Measurements from ENCODE around the gene RNF13. TPM values are rescaled to one million over a fixed set of nuclear protein-coding genes. Genes with fewer than 3 reads are reported as not detected.

Gene RNF13
- total RNA-seq, 2 experiments from 2014 or later: 22.9 to 25.5 TPM

- Mint-ChIP-seq H3K36me3 (ENCODE audit: low read depth) (no peaks in the 10 kb centered on the region), H3K9me3 (no peaks in the 10 kb centered on the region), H3K27me3 (ENCODE audit: low read depth) (peaks cover 3% of the 10 kb centered on the region), H3K4me3 (no peak overlapping the region), H3K27ac (no peak overlapping the region), H3K4me1 (ENCODE audit: low read depth) (peaks cover 3% of the 10 kb centered on the region)
- DNase-seq: no peak
- intact Hi-C loops (cut with micrococcal nuclease): no loop called here
- CTCF ChIA-PET: interaction anchor here (0.7 to 1.6 kb wide), 4 partner anchors 12 to 262 kb away, joined by 3 to 9 read pairs (median 3); no protein-coding TSS in a partner anchor
Measured at GRCh38 chr3:149777414-149778214, 35.4 kb upstream of the RNF13 start.

GRCh38 chr3:149781211-149781610, 31.8 kb upstream of the RNF13 start:
- CTCF ChIA-PET: interaction anchor here (1.8 kb wide), 1 partner anchor 9 kb away, joined by 15 read pairs; no protein-coding TSS in a partner anchor
- no peak for DNase-seq
- Mint-ChIP-seq H3K36me3 (ENCODE audit: low read depth) (no peaks in the 10 kb centered on the region), H3K4me1 (ENCODE audit: low read depth) (peaks cover 3% of the 10 kb centered on the region), H3K4me3 (no peak overlapping the region), H3K9me3 (no peaks in the 10 kb centered on the region), H3K27ac (no peak overlapping the region), H3K27me3 (ENCODE audit: low read depth) (peaks cover 3% of the 10 kb centered on the region)
- intact Hi-C loops (cut with micrococcal nuclease): no loop called here

GRCh38 chr3:149781741-149782140, 31.3 kb upstream of the RNF13 start:
- H3K4me1 Mint-ChIP-seq (ENCODE audit: low read depth): peaks cover 3% of the 10 kb centered on the region
- no peak overlapping the region for H3K27ac Mint-ChIP-seq
- no peak for DNase-seq
- peaks cover 6% of the 10 kb centered on the region for H3K27me3 Mint-ChIP-seq (ENCODE audit: low read depth)
- H3K36me3 Mint-ChIP-seq (ENCODE audit: low read depth): no peaks in the 10 kb centered on the region
- H3K4me3 Mint-ChIP-seq: no peak overlapping the region
- CTCF ChIA-PET: interaction anchor here (1.0 to 1.8 kb wide), 2 partner anchors 10 kb away, joined by 3 to 15 read pairs; no protein-coding TSS in a partner anchor
- H3K9me3 Mint-ChIP-seq: no peaks in the 10 kb centered on the region
- intact Hi-C loops (cut with micrococcal nuclease): no loop called here

- Mint-ChIP-seq H3K27me3 (ENCODE audit: low read depth) (peaks cover 7% of the 10 kb centered on the region), H3K4me1 (ENCODE audit: low read depth) (peaks cover 3% of the 10 kb centered on the region), H3K9me3 (no peaks in the 10 kb centered on the region), H3K36me3 (ENCODE audit: low read depth) (no peaks in the 10 kb centered on the region), H3K27ac (no peak overlapping the region), H3K4me3 (no peak overlapping the region)
- CTCF ChIA-PET: interaction anchor here (0.6 to 1.2 kb wide), 2 partner anchors 28 to 356 kb away, joined by 3 read pairs; no protein-coding TSS in a partner anchor
- DNase-seq: no peak
- intact Hi-C loops (cut with micrococcal nuclease): no loop called here
Measured at GRCh38 chr3:149783576-149783975, 29.4 kb upstream of the RNF13 start.

- Mint-ChIP-seq H3K4me3 (no peak overlapping the region), H3K27ac (no peak overlapping the region), H3K27me3 (ENCODE audit: low read depth) (peaks cover 7% of the 10 kb centered on the region), H3K4me1 (ENCODE audit: low read depth) (peaks cover 3% of the 10 kb centered on the region), H3K36me3 (ENCODE audit: low read depth) (no peaks in the 10 kb centered on the region), H3K9me3 (no peaks in the 10 kb centered on the region)
- DNase-seq: no peak
- intact Hi-C loops (cut with micrococcal nuclease): no loop called here
- CTCF ChIA-PET: interaction anchor here (1.2 kb wide), 1 partner anchor 27 kb away, joined by 3 read pairs; no protein-coding TSS in a partner anchor
Measured at GRCh38 chr3:149784064-149784704, 28.8 kb upstream of the RNF13 start.

- Mint-ChIP-seq H3K4me3 (no peak overlapping the region), H3K9me3 (no peaks in the 10 kb centered on the region), H3K36me3 (ENCODE audit: low read depth) (no peaks in the 10 kb centered on the region), H3K27me3 (ENCODE audit: low read depth) (peaks cover 16% of the 10 kb centered on the region), H3K4me1 (ENCODE audit: low read depth) (no peaks in the 10 kb centered on the region), H3K27ac (no peak overlapping the region)
- intact Hi-C loops (cut with micrococcal nuclease): no loop called here
- no peak for DNase-seq
- CTCF ChIA-PET: no interaction called here
Measured at GRCh38 chr3:149790268-149790667, 22.7 kb upstream of the RNF13 start.

- Mint-ChIP-seq H3K9me3 (no peaks in the 10 kb centered on the region), H3K36me3 (ENCODE audit: low read depth) (no peaks in the 10 kb centered on the region), H3K4me1 (ENCODE audit: low read depth) (no peaks in the 10 kb centered on the region), H3K27me3 (ENCODE audit: low read depth) (peaks cover 16% of the 10 kb centered on the region), H3K4me3 (no peak overlapping the region), H3K27ac (no peak overlapping the region)
- CTCF ChIA-PET: interaction anchor here (1.4 to 1.5 kb wide), 2 partner anchors 17 to 21 kb away, joined by 3 read pairs; no protein-coding TSS in a partner anchor
- intact Hi-C loops (cut with micrococcal nuclease): no loop called here
- no peak for DNase-seq
Measured at GRCh38 chr3:149790698-149791097, 22.3 kb upstream of the RNF13 start.

- Mint-ChIP-seq H3K9me3 (no peaks in the 10 kb centered on the region), H3K4me3 (no peak within 1 kb of the TSS), H3K27ac (no peak within 1 kb of the TSS), H3K36me3 (ENCODE audit: low read depth) (no peaks in the 10 kb centered on the region), H3K4me1 (ENCODE audit: low read depth) (no peaks in the 10 kb centered on the region), H3K27me3 (ENCODE audit: low read depth) (peaks cover 9% of the 10 kb centered on the region)
- no peak for DNase-seq
- intact Hi-C loops (cut with micrococcal nuclease): no loop called here
- CTCF ChIA-PET: interaction anchor here (1.6 kb wide), 1 partner anchor 15 kb away, joined by 7 read pairs; no protein-coding TSS in a partner anchor
Measured at GRCh38 chr3:149792452-149793270, 20.4 kb upstream of the RNF13 start, which contains the start of gene ANKUB1. TSS of gene ANKUB1 (minus strand) at chr3:149792554. CDS start at chr3:149792366, 188 bp downstream.

GRCh38 chr3:149796026-149796425, 17.0 kb upstream of the RNF13 start:
- no peak overlapping the region for H3K4me3 Mint-ChIP-seq
- H3K4me1 Mint-ChIP-seq (ENCODE audit: low read depth): no peaks in the 10 kb centered on the region
- CTCF ChIA-PET: interaction anchor here (0.8 kb wide), 1 partner anchor 12 kb away, joined by 5 read pairs; no protein-coding TSS in a partner anchor
- H3K27ac Mint-ChIP-seq: no peak overlapping the region
- intact Hi-C loops (cut with micrococcal nuclease): no loop called here
- no peaks in the 10 kb centered on the region for H3K9me3 Mint-ChIP-seq
- no peak for DNase-seq
- H3K27me3 Mint-ChIP-seq (ENCODE audit: low read depth): peaks cover 5% of the 10 kb centered on the region
- H3K36me3 Mint-ChIP-seq (ENCODE audit: low read depth): no peaks in the 10 kb centered on the region

- Mint-ChIP-seq H3K27ac (no peak overlapping the region), H3K27me3 (ENCODE audit: low read depth) (peaks cover 5% of the 10 kb centered on the region), H3K9me3 (no peaks in the 10 kb centered on the region), H3K4me1 (ENCODE audit: low read depth) (no peaks in the 10 kb centered on the region), H3K36me3 (ENCODE audit: low read depth) (no peaks in the 10 kb centered on the region), H3K4me3 (no peak overlapping the region)
- no peak for DNase-seq
- intact Hi-C loops (cut with micrococcal nuclease): no loop called here
- CTCF ChIA-PET: interaction anchor here (0.7 to 1.0 kb wide), 3 partner anchors 29 to 270 kb away, joined by 3 read pairs; no protein-coding TSS in a partner anchor
Measured at GRCh38 chr3:149800693-149801092, 12.3 kb upstream of the RNF13 start.

GRCh38 chr3:149801195-149801594, 11.8 kb upstream of the RNF13 start:
- Mint-ChIP-seq H3K4me3 (no peak overlapping the region), H3K36me3 (ENCODE audit: low read depth) (no peaks in the 10 kb centered on the region), H3K27me3 (ENCODE audit: low read depth) (peaks cover 9% of the 10 kb centered on the region), H3K4me1 (ENCODE audit: low read depth) (no peaks in the 10 kb centered on the region), H3K27ac (no peak overlapping the region), H3K9me3 (no peaks in the 10 kb centered on the region)
- intact Hi-C loops (cut with micrococcal nuclease): no loop called here
- no peak for DNase-seq
- CTCF ChIA-PET: interaction anchor here (0.7 to 1.0 kb wide), 3 partner anchors 30 to 270 kb away, joined by 3 read pairs; no protein-coding TSS in a partner anchor

- intact Hi-C loops (cut with micrococcal nuclease): no loop called here
- H3K4me3 Mint-ChIP-seq: no peak overlapping the region
- no peak overlapping the region for H3K27ac Mint-ChIP-seq
- no peak for DNase-seq
- H3K27me3 Mint-ChIP-seq (ENCODE audit: low read depth): peaks cover 12% of the 10 kb centered on the region
- H3K4me1 Mint-ChIP-seq (ENCODE audit: low read depth): no peaks in the 10 kb centered on the region
- CTCF ChIA-PET: no interaction called here
- H3K9me3 Mint-ChIP-seq: no peaks in the 10 kb centered on the region
- no peaks in the 10 kb centered on the region for H3K36me3 Mint-ChIP-seq (ENCODE audit: low read depth)
Measured at GRCh38 chr3:149801639-149802038, 11.4 kb upstream of the RNF13 start.
